ENCODE results near the gene MORF4L2. TPM values are rescaled to one million over a fixed set of nuclear protein-coding genes. Genes with fewer than 3 reads are reported as not detected.

The MORF4L2 gene
- total and polyA plus RNA-seq, 9 of the 15 experiments (the other 6 are each of a cell fraction or from before 2014, with no cell fraction given) = 324 to 781 (median 420) TPM

- TF ChIP-seq ETV6 (IDR thresholded peaks at IDR 0.05; ENCODE audit: borderline replicate concordance in 1 of 2, low read depth in 2 of 2, low read length in 1 of 2) (peak; percentile 88 to 96; a peak in 3 of 4 replicates), ETV6 (CRISPR knock-in tag; IDR thresholded peaks at IDR 0.05; ENCODE audit: borderline replicate concordance) (no peak), HINFP (tag; conservative IDR thresholded peaks at IDR 0.05; ENCODE audit: low read depth) (no peak), ZC3H4 (CRISPR knock-in tag; IDR thresholded peaks at IDR 0.05; ENCODE audit: borderline replicate concordance) (peak; percentile 94; the same call in 1 of the 2 replicates), MAFF (IDR thresholded peaks at IDR 0.05; ENCODE audit: low read length) (0 out of 2 replicates have a peak, but pooled peaks have one; percentile 12), POLR3A (IDR thresholded peaks at IDR 0.05; ENCODE audit: borderline replicate concordance, extremely low read depth, insufficient read depth, insufficient read length) (no peak), COPS2 (conservative IDR thresholded peaks at IDR 0.05) (no peak), ZNF41 (CRISPR knock-in tag; conservative IDR thresholded peaks at IDR 0.05) (no peak), HOMEZ (CRISPR knock-in tag; IDR thresholded peaks at IDR 0.05) (no peak), HDAC1 (IDR thresholded peaks at IDR 0.05) (peak in 1 of 2 experiments; percentile 94; a peak in 2 of 4 replicates), VEZF1 (CRISPR knock-in tag; IDR thresholded peaks at IDR 0.05) (peak; percentile 84), ERF (CRISPR knock-in tag; IDR thresholded peaks at IDR 0.05) (no peak), NCOR1 (IDR thresholded peaks at IDR 0.05) (peak; percentile 39), PATZ1 (CRISPR knock-in tag; IDR thresholded peaks at IDR 0.05; ENCODE audit: borderline replicate concordance) (no peak), ZEB2 (IDR thresholded peaks at IDR 0.05) (no peak), XRCC3 (IDR thresholded peaks at IDR 0.05) (no peak), E2F8 (IDR thresholded peaks at IDR 0.05; ENCODE audit: low read depth, partially characterized antibody) (peak; percentile 96), ZNF780A (CRISPR knock-in tag; IDR thresholded peaks at IDR 0.05) (no peak)
Observed at GRCh38 chrX:103687073-103687695, 685 bp upstream of the MORF4L2 start (continued).

Data from K562 (cell line).